Activated CD4-positive, alpha-beta T cell treated with anti-CD3 and anti-CD28 coated beads, Interleukin-2, amount 10 ng/mL, durations not matched to agents 7 days and 5 days (primary cell): Measurements from ENCODE around the gene NFIB. TPM values are rescaled to one million over a fixed set of nuclear protein-coding genes. Genes with fewer than 3 reads are reported as not detected.

Experiments
- CTCF ChIA-PET: fragments of 350-600 bp; sonication (Branson Sonifier 250); formaldehyde crosslinking; loops from one replicate; lab custom pipeline; 2021; ENCODE audit warnings: antibody characterized with exemption; lab: Charles Lee
- POLR2A ChIA-PET: fragments of 350-600 bp; sonication (Branson Sonifier 250); formaldehyde crosslinking; loops from one replicate; lab custom pipeline; 2021; ENCODE audit warnings: antibody characterized with exemption; lab: Charles Lee
- DNase-seq: peaks from one replicate; pipeline ENCODE4 v3.0.0-alpha.2; 2020
- H3K27ac Mint-ChIP-seq: one replicate; pipeline ENCODE4 v1.8.0; 2021; ENCODE audit warnings: mild to moderate bottlenecking, moderate library complexity, mixed read lengths
- H3K27me3 Mint-ChIP-seq: one replicate; pipeline ENCODE4 v1.8.0; 2021; ENCODE audit warnings: mixed read lengths
- H3K36me3 Mint-ChIP-seq: one replicate; pipeline ENCODE4 v1.8.0; 2021; ENCODE audit warnings: low read depth, mixed read lengths
- H3K4me1 Mint-ChIP-seq: one replicate; pipeline ENCODE4 v1.8.0; 2021; ENCODE audit warnings: mixed read lengths
- H3K4me3 Mint-ChIP-seq: one replicate; pipeline ENCODE4 v1.8.0; 2021; ENCODE audit warnings: mild to moderate bottlenecking, moderate library complexity, mixed read lengths
- H3K9me3 Mint-ChIP-seq: one replicate; pipeline ENCODE4 v1.8.0; 2021; ENCODE audit warnings: mixed read lengths
- total RNA-seq, 2 experiments: library from RNA; stranded (reverse); gene quantifications; one replicate each; pipeline ENCODE4 v1.2.3, GENCODE V29; 2021

NFIB gene
- total RNA-seq, 2 experiments from 2014 or later: not detected

DNA sequence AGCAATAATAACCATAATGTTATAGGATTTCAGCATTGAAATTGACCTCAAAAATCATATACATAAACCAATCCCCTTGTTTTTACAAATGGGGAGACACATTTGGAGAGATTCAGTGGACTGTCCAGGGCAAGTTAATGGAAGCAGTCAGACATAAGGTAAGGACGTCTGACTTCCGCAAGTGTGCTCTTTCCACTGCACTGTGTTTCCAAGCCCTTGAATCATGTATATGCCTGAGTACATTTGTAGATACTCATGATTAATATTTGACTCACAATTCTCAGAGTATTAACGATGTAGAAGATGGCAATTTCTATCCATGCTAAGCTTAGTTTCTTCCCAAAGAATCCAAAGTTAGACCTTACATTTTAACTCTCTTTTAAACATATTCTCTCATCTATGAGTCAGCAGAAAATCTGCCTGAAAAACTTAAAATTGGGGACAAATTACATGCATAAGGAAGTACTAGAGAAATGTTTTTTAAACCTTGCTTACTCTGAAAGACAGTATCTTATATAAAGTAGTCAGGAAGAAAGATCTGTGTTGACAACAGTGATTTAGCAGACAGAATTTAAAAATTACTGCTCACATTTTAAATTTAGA is 165.3 kb downstream of the NFIB start:
- no peak for DNase-seq

DNA sequence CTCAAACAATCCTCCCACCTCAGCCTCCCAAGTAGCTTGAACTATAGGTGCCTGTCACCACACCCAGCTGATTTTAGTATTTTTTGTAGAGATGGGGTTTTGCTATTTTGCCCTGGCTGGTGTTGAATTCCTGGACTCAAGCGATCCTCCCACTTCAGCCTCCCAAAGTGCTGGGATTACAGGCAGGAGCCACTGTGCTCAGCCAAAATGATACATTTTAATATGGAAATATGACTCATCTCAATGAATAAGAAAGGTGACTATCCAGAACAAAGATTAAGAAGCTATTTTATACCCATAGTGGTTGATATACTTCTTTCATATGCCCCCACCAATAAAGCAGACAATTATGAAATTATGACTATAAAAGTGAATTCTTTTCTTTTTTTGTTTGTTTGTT is 166.2 kb downstream of the NFIB start:
- ChIA-PET CTCF (no interaction called here), POLR2A (no interaction called here)

More for the DNA sequence above, 165.3 kb downstream of the NFIB start:
- H3K4me3 Mint-ChIP-seq: no peak overlapping the region
- ChIA-PET CTCF (no interaction called here), POLR2A (no interaction called here)
- no peaks in the 10 kb centered on the region for H3K36me3 Mint-ChIP-seq
- no peaks in the 10 kb centered on the region for H3K4me1 Mint-ChIP-seq
- no peaks in the 10 kb centered on the region for H3K9me3 Mint-ChIP-seq
- no peaks in the 10 kb centered on the region for H3K27me3 Mint-ChIP-seq
- H3K27ac Mint-ChIP-seq: no peak overlapping the region

DNA sequence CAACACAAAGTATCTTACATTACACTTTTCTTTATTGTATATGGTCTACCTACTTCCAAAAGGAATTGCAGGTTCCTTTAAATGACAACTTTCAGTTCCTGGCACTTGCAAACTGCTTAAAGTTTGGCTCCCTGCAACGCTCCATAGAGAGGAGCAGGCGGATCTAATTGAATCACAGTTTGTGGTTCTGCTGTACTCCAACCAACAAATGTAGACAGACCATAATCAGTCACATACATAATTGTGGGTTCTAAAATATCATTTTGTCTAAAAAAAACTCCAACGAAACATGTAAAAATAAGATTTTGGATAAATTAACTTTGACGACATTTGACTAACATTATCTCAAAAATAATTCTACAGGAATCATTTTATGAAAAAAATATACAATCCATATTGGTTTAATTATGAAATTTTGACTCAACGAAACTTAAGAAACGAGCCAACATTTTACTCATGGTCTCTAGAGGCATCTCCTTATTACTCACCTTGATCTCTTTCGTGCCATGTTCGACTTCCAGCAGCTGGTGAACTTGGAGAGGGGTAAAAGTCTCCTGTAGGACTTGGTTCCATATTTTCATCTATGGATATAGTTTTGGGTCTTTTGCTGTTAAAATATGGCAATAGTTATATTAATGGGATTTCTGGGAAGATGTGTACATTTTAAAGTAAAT is 167.6 kb downstream of the NFIB start:
- H3K4me1 Mint-ChIP-seq: no peaks in the 10 kb centered on the region
- no peak overlapping the region for H3K27ac Mint-ChIP-seq
- H3K4me3 Mint-ChIP-seq: no peak overlapping the region
- CTCF ChIA-PET: interaction anchor here (1.1 kb wide), 1 partner anchor 16 kb away, joined by 3 read pairs; no protein-coding TSS in a partner anchor
- H3K36me3 Mint-ChIP-seq: no peaks in the 10 kb centered on the region
- H3K27me3 Mint-ChIP-seq: no peaks in the 10 kb centered on the region
- H3K9me3 Mint-ChIP-seq: no peaks in the 10 kb centered on the region
- no peak for DNase-seq
- POLR2A ChIA-PET: no interaction called here

More for the DNA sequence above, 166.2 kb downstream of the NFIB start:
- no peak for DNase-seq
- Mint-ChIP-seq H3K27ac (no peak overlapping the region), H3K4me3 (no peak overlapping the region), H3K27me3 (no peaks in the 10 kb centered on the region), H3K9me3 (no peaks in the 10 kb centered on the region), H3K4me1 (no peaks in the 10 kb centered on the region), H3K36me3 (no peaks in the 10 kb centered on the region)

DNA sequence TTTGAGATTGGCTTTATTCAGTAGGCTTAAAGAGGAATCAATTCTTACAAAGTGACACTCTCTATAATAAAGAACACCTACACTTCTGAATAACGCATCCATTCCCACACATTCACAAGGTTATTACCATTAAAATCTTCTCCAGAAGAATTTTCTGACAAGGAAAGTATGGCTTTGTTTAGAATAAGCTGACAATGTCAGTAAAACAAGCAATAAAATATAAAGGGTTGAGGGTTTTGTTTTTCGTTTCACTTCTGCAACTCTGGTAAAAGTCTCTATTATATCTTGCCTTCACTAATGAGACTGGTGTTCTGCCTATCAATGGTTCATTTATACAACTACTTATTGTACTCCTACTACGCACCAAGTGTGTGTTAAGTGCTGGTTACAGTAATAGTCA is 169.7 kb downstream of the NFIB start:
- H3K36me3 Mint-ChIP-seq: no peaks in the 10 kb centered on the region
- no peaks in the 10 kb centered on the region for H3K27me3 Mint-ChIP-seq
- ChIA-PET POLR2A (no interaction called here), CTCF (no interaction called here)
- no peak overlapping the region for H3K27ac Mint-ChIP-seq
- H3K9me3 Mint-ChIP-seq: no peaks in the 10 kb centered on the region
- no peaks in the 10 kb centered on the region for H3K4me1 Mint-ChIP-seq
- no peak for DNase-seq
- H3K4me3 Mint-ChIP-seq: no peak overlapping the region

DNA sequence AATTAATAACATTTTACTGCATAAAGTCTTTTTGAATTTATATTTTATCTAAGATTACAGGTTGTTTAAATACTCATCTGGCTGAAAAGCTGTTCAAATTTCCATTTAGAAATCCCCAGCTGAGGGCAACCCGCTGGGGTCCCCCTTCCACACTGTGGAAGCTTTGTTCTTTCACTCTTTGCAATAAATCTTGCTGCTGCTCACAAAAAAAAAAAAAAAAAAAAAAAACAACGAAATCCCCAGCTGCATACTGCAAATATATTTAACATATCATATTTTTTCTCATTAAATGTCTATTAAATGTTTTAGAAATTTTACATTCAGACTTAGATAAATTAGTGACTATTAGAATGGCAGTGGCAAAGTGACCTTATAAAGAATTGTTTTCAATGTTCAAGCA is 172.2 kb downstream of the NFIB start:
- CTCF ChIA-PET: no interaction called here
- DNase-seq: no peak
- H3K36me3 Mint-ChIP-seq: no peaks in the 10 kb centered on the region
- no peak overlapping the region for H3K27ac Mint-ChIP-seq
- H3K4me3 Mint-ChIP-seq: no peak overlapping the region
- POLR2A ChIA-PET: no interaction called here
- H3K4me1 Mint-ChIP-seq: no peaks in the 10 kb centered on the region
- H3K9me3 Mint-ChIP-seq: no peaks in the 10 kb centered on the region
- H3K27me3 Mint-ChIP-seq: no peaks in the 10 kb centered on the region

DNA sequence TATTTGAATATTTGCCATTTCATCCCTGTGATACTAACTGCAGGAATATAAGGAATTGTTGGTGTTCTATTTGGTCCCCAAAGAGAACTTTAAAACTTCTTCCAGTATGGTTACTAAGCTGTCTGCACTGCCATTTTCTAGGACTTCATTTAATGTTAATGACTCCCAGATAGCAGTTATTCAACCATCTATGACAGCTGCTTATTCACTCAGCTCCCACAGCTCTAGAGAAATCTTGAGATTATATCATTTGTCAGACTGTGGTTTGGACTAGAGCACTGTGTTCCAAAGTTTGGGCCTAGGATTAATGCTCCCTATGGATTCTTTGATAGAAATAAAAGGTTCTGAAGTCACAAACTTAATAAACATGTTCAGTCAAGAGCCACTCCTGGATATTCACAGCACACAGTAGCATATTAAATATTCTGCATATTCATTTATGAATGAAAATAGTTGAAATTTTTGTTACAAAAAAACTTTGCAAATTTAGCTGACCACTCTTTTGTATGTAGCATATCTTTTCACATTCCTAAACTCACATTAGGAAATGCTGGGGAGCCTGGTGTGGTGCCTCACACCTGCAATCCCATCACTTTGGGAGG is 173.7 kb downstream of the NFIB start:
- H3K36me3 Mint-ChIP-seq: no peaks in the 10 kb centered on the region
- H3K4me1 Mint-ChIP-seq: no peaks in the 10 kb centered on the region
- no peak overlapping the region for H3K4me3 Mint-ChIP-seq
- H3K27ac Mint-ChIP-seq: no peak overlapping the region
- H3K27me3 Mint-ChIP-seq: no peaks in the 10 kb centered on the region
- ChIA-PET CTCF (no interaction called here), POLR2A (no interaction called here)
- H3K9me3 Mint-ChIP-seq: no peaks in the 10 kb centered on the region
- no peak for DNase-seq

DNA sequence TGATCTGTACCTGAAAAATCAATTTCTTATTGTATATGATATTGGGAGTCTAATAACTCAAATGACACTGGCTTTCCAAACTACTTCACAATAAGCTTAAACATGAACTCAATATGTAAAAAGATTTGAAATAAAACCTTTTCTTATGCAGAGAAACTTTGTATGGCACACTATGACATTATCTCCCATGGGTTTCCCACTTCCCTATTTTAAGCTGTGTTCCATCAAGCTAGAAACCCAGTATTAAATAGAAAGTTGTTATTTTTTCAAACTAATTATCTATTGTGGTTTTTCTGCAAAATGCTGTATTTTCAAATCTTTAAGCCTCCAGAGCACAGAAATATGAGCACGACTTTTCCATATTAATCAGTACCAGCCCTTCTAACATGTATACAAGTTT is 174.7 kb downstream of the NFIB start:
- Mint-ChIP-seq H3K9me3 (no peaks in the 10 kb centered on the region), H3K4me1 (no peaks in the 10 kb centered on the region), H3K4me3 (no peak overlapping the region), H3K27me3 (no peaks in the 10 kb centered on the region), H3K36me3 (no peaks in the 10 kb centered on the region), H3K27ac (no peak overlapping the region)
- ChIA-PET CTCF (no interaction called here), POLR2A (no interaction called here)
- DNase-seq: no peak

DNA sequence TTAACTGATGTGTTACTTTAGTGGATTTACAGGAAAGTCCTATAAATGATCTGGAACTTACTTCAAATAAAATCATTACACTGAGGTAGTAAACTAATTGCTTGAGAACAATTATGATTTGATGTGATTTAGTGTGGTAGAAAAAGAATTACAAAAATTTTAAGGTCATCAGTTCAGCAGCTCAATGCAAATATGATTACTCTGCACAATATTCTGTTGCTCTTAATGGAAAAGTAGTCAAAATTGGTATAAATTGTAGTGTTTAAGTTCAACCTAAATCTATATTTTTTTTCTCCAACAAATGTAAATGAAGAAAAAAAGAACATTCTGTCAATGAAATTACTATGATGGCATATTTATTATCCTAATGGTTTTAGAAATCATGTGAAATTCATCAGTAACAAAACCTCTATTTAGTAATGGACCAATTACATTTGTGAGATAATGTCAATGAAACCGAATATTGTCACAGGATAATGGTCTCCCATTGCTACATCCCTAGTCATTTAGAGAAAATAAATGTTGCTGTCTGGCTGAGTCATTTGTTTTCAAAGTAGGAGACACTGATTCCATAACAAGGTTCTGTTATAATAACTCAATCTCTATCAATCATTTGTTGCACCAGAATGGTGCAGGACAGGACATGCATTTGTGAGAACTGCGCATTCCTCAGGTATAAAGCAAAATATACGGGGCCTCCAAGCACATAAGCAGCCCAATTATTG is 177.1 kb downstream of the NFIB start:
- no peak overlapping the region for H3K27ac Mint-ChIP-seq

DNA sequence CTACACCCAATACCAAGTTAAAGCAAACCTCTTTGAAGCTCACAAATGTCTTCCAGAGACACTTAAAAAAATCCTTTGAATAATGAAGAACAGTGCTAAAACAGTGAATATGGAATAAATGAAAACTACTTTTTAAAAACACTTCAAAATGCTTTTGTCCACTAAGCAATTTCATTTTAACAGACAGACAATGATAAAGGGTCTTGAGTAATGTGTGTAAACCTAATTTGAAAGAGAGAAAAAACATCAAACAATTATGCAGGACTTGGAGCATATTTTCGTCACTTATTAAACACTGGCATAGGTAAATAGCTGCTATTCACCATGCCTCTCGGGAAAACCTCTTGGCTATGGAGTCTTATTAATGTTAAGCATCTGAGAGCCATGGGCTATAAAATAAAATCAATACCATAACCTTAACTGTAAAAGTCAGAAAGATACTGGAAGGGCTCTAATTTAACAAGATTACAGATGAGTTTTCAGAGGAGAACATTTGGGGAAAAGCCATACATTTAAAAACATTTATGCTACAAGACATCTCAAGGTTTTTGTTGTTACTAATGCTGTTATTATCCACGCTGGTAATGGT is 177.8 kb downstream of the NFIB start:
- H3K27me3 Mint-ChIP-seq: no peaks in the 10 kb centered on the region
- POLR2A ChIA-PET: no interaction called here
- no peaks in the 10 kb centered on the region for H3K4me1 Mint-ChIP-seq
- H3K9me3 Mint-ChIP-seq: no peaks in the 10 kb centered on the region
- CTCF ChIA-PET: no interaction called here
- no peak overlapping the region for H3K4me3 Mint-ChIP-seq
- no peak for DNase-seq
- no peaks in the 10 kb centered on the region for H3K36me3 Mint-ChIP-seq
- no peak overlapping the region for H3K27ac Mint-ChIP-seq

More for the DNA sequence above, 177.1 kb downstream of the NFIB start:
- ChIA-PET CTCF (no interaction called here), POLR2A (no interaction called here)
- H3K4me3 Mint-ChIP-seq: no peak overlapping the region
- no peaks in the 10 kb centered on the region for H3K36me3 Mint-ChIP-seq
- no peaks in the 10 kb centered on the region for H3K27me3 Mint-ChIP-seq
- H3K4me1 Mint-ChIP-seq: no peaks in the 10 kb centered on the region
- no peaks in the 10 kb centered on the region for H3K9me3 Mint-ChIP-seq
- no peak for DNase-seq

DNA sequence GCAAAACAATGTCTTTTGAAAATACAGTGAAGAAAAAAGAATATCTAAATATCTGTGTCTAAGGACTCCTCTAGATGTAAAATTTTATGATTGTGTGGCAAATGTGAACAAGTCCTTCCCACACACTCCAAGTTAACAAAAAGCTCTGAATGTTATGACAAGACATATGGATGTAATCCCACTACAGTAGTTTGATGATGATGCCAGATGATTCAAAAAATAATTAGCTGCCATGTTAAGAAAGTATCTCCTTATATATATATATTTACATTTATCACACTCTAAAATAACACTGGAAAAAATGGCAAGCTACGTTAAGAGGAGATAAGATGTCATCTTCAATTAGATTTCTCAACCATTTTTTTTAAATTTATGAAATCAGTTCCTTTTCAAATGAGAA is 178.5 kb downstream of the NFIB start:
- no peaks in the 10 kb centered on the region for H3K4me1 Mint-ChIP-seq
- H3K27ac Mint-ChIP-seq: no peak overlapping the region
- H3K36me3 Mint-ChIP-seq: no peaks in the 10 kb centered on the region
- H3K9me3 Mint-ChIP-seq: no peaks in the 10 kb centered on the region
- H3K27me3 Mint-ChIP-seq: no peaks in the 10 kb centered on the region
- DNase-seq: no peak
- no peak overlapping the region for H3K4me3 Mint-ChIP-seq
- CTCF ChIA-PET: no interaction called here
- POLR2A ChIA-PET: no interaction called here

DNA sequence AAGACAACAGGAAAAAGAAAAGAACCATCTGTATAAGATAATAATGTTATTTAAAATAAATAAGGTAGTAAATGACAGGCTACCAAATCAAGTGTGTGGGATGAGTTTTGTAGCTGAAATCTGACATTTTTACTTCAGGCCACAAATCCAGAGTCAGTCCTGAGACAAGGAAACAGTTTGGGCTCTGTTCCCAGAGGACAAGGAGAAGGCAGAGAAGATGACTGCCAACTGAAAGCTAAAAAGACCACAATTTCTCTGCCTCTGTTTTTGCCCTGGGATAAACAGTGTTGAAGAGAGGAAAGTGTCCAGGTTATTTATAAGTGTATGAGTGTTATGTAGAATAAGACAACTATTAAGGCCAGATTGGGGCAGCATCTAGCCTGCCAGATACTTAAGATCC is 180.5 kb downstream of the NFIB start:
- Mint-ChIP-seq H3K36me3 (no peaks in the 10 kb centered on the region), H3K27ac (no peak overlapping the region), H3K4me1 (no peaks in the 10 kb centered on the region), H3K4me3 (no peak overlapping the region), H3K27me3 (no peaks in the 10 kb centered on the region), H3K9me3 (no peaks in the 10 kb centered on the region)
- CTCF ChIA-PET: interaction anchor here (0.6 kb wide), 1 partner anchor 73 kb away, joined by 3 read pairs; no protein-coding TSS in a partner anchor
- no peak for DNase-seq
- POLR2A ChIA-PET: no interaction called here

DNA sequence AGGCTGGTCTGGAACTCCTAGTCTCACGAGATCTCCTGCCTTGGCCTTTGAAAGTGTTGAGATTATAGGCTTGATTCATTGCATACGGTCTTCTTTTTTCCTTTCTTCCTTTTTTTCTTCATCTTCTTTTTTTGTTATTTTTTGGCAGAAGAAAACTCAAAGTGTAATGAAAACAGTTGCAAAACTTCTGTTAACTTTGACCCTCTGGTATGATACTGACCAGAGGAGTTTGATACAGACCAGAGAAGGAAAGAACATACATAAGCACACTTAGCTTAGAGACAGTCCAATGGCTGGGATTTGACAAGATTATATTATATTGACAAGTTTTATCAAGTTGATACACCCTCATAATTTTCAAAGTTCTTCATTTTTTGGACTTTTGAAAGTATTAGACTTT is 181.2 kb downstream of the NFIB start:
- Mint-ChIP-seq H3K4me1 (no peaks in the 10 kb centered on the region), H3K9me3 (no peaks in the 10 kb centered on the region), H3K36me3 (no peaks in the 10 kb centered on the region), H3K27ac (no peak overlapping the region), H3K4me3 (no peak overlapping the region), H3K27me3 (no peaks in the 10 kb centered on the region)
- POLR2A ChIA-PET: no interaction called here
- DNase-seq: no peak
- CTCF ChIA-PET: no interaction called here
